NCI-H524 (cell line): ENCODE results near the gene RUBCN.
"Not testable (repeated sequence)": the region's sequence is repeated elsewhere in the genome, so short reads cannot be mapped to it uniquely, and the experiment has no call there.

Source experiments
- DNase-seq, 2 experiments: peaks; one replicate each; lab custom pipeline; 2025; lab: John Stamatoyannopoulos, UW

Gene RUBCN

DNA sequence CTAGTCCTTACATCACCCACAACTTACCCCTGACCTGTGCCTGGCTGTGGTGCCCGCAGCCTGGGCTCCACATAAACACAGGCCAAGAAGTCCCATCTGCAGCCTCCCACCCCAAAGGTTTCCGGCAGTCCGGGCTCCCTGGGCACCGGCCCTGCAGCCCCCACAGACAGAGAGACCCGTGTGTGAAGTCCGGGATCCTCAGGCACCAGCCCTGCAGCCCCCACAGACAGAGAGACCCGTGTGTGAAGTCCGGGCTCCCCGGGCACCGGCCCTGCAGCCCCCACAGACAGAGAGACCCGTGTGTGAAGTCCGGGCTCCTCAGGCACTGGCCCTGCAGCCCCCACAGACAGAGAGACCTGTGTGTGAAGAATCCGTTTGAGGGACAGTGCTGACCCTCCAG lies 78.0 kb downstream of the RUBCN start:
- DNase-seq = not testable (repeated sequence)

DNA sequence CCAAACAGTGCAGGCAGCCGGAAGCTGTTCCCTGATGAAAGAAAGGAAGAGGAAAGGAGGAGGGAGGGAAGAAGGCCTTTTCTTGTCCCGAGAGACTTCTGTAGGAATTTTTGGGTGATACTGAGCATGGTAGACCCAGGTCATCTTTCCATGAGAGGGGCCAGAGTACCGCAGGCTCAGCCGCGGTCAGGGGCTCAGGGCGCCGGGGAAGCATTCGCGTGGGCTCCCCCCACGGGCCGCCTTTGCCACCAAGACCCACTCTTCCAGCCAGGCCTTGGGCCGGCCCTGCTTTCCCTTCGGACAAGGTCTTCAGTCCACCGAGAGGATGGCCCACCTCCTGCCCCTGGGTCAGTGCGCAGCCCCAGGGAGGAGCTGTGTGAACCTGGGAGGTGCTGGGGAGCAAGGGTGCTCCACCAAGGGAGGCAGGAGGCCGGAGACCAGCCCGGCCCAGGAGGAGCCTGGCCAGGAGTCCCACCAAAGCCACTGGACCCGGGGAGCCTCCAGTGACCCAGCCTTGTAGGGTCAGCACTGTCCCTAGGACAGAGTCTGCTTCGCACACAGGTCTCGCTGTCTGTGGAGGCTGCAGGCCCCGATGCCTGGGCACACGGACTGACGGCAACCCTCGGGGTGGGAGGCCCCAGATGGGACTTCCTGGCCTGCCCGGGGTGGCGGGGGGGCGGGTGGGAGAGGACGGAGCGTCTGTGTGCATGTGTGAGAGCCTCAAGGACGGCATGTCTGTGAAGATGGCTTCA lies 79.0 kb downstream of the RUBCN start:
- DNase-seq = not testable (repeated sequence)

DNA sequence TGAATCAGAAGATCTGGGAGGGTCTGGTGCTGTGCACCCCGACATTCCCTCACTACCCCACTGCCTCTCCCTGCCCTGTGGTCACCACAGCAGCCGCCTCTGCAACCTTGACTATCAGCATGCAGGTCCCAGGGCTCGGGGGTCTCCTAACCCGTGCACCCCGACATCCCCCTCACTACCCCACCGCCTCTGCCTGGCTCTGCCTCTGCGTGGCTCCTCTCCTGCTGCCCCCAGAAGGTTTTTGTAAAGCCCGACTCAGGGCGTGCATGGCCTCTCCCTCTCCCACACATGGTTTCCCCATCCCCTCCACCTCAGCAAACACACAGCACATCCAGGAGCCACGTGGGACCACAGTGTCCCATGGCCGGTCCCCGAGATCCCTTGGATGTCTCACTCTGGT lies 79.7 kb downstream of the RUBCN start:
- DNase-seq = not testable (repeated sequence)

DNA sequence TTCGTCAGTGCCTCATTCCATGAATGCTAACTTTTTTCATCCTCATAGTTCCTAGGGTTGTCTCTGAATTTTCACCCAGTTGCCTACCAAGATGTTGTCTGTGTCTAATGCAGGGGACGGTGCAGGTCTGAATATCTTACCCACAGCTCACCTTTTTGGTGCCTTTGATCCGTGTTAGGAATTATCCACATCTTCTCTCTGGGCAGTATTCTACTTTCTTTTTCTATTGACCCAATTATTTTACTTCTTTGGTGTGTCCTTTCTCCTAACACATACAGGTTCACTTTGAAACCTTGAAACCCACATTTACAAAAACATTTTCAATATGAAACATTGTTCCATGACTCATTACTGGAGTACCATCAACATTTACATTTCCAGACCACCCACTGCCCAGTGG lies 80.6 kb downstream of the RUBCN start:
- DNase-seq = not testable (repeated sequence)

DNA sequence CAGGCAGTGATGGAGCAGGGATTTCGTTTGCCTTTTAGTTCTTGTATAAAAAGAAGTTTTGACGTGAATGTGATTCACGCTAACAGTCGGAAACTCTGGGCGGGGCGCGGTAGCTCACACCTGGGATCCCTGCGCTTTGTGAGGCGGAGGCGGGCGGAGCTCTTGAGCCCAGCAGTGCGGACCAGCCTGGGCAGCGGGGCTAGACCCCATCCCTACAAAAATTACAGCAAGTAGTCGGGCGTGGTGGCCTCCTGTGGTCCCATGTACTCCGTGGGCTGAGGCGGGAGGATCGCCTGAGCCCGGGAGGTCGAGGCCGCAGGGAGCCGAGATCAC lies 81.7 kb downstream of the RUBCN start:
- DNase-seq = not testable (repeated sequence)

DNA sequence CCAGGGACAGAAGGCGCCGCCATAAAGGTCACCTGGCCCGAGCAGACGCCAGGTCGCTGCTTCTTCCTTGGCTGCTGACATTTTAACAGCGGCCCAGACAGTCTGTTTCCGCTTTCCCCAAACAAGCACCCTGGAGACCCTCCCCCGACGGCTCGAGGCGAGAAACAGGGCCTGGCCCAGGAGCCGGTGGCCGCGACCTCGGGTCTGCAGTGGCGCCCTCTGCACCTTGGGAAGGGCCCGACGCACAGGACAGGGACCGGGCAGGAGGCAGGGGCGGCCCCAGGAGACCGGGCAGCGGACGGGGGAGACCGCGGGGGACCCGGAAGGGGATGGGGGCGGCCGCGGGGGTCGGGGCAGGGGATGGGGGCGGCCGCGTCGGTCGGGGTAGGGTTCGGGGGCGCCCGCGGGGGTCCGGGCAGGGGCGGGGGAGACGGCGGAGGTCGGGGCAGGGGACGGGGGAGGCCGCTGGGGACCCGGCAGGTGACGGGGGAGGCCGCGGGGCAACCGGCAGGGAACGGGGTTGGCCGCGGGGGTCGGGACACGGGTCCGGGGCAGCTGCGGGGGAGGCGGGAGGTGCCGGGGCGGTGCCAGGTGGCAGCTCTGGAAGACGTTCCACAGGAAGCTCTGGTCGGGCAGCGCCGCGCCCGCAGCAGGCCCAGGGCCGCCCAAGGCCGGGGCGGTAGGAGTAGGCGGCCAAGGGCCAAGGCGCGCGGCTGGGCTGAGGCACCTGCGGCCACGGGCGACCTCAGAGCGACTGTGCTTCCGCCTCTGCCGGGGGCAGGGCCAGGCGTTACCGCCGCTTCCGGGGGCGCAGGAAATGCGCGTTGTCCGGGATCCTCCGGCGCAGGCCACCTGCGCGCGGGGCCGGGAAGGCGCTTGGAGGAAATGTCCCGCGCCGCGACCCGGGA lies 82.4 kb downstream of the RUBCN start:
- not testable (repeated sequence) for DNase-seq

DNA sequence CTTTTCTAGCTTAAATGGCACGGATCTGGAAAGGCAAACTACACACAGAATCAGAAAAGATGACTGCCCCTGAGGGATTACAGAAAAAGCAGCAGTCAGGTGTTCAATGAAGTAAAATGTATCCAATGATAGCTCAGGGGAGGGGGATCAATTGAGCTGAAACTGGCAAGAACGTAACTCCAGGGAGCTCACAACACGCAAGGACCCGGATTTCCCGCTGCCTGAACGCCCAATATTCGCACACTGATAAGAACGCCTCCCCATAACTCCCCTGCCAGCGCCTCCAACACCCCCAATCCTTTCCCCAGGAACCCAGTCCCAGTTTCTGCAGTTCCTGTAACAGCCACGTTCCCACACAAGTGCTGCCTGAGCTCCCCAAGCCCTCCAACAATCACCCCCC lies 83.8 kb downstream of the RUBCN start:
- not testable (repeated sequence) for DNase-seq

DNA sequence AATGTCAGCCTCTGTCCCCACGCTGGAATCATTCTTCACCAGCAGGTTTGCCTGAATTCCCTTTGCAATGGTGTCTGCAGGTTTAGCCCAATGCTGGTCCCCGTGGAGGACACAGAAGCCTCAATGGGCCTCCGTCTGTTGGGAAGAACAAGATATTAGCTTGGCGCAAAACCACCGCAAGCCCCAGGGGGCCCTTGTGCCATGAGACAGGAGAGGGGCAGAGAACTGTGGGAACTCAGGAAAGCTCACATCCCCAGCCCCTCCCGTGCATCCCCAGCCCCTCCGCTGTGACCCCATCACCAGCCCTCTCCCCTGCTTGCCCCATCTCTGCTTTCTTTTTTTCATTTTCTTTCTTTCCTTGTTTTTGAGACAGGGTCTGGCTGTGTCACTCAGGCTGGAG lies 89.1 kb downstream of the RUBCN start:
- DNase-seq = not testable (repeated sequence)

DNA sequence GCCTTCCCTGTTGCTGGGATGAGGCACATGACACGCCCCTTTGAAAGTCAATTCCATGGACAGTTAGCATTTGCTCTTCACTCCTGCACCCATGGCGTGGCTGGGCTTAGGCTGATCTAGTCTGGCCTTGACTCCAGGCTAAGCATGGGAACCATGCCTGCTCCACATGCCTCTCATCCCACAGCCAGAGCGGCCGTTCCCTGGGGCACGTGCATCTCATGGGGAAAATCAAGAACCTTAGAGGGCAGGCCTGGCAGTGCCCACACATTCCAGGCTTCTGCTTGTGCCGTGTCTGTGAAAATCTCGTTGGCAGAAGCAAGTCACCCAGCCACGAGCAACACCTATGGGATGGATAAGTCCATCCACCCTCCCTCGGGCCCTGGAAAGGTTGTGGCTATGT lies 89.5 kb downstream of the RUBCN start:
- DNase-seq = not testable (repeated sequence)

DNA sequence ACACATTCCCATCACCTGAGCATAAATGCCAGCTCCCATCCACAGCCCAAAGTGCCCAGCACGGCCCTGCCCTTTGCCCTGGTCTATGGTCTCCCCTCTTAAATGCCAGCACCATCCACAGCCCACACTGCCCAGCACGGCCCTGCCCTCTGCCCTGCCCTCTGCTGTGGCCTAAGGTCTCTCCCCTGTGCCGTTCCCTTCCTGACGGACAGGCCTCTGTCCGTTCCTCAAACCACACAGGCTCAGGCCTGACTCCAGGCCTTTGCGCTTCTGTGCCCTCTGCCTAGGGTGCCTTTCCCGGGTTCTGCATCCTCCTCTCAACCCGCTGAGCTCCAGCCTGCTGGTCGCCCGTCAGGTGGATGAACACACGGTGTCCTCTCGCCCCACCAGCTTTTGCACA lies 90.4 kb downstream of the RUBCN start:
- DNase-seq = not testable (repeated sequence)

DNA sequence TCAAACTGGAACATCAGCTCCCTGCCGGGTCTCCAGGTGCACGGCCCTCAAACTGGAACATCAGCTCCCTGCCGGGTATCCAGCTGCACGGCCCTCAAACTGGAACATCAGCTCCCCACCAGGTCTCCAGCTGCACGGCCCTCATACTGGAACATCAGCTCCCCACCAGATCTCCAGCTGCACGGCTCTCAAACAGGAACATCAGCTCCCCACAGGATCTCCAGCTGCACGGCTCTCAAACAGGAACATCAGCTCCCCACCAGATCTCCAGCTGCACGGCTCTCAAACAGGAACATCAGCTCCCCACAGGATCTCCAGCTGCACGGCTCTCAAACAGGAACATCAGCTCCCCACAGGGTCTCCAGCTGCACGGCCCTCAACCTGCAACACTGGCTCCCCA lies 99.1 kb downstream of the RUBCN start:
- DNase-seq = not testable (repeated sequence)

DNA sequence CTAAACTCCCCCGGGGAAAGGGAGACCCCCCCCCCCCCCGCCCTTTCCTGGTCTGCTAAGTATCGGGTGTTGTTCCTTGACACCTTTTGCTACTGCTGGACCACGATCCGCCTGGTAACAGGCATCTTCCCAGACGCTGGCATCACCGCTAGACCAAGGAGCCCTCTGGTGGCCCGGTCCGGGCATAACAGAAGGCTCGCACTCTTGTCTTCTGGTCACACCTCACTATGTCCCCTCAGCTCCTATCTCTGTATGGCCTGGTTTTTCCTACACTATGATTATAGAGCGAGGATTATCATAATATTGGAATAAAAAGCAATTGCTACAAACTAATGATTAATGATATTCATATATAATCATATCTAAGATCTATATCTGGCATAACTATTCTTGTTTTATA lies 104.7 kb downstream of the RUBCN start:
- DNase-seq = not testable (repeated sequence)

DNA sequence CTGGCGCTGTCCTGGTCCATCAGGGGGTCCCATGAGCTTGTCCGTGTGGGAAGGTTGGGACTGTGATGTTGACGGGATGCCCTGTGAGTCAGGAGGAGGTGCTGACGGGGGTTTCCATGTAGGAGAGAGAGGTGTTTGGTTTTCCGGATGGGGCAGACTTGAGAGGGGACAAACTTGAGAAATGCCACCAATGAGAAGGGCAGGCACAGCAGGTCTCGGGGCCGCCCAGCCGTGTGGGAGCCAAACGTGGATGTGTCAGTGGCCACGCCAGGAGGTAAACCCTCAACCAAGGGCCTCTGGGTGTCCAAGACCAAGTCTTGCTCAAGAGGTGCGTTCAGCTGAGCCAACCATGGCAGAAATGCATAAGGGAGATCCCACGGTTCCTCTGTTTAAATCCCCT lies 105.9 kb downstream of the RUBCN start:
- DNase-seq = not testable (repeated sequence)

DNA sequence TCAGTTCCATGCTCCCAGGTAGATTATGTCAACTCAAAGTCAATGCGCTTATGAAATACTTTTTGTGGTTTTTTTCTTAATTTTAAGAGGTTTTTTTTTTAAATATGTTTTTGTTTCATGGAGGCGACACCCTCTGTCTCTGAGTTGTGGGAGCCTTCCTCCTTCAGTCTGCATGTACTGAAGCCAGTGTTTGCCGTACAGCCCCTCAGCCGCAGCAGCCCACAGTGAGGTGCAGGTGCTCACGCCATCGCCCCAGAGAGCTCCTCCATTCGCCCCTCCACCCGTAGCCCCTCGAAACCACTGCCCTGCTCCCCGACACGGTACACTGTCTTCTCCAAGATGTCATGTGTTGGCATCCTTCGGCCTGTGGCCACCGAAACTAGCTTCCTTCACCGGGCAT lies 107.4 kb downstream of the RUBCN start:
- DNase-seq = not testable (repeated sequence)

DNA sequence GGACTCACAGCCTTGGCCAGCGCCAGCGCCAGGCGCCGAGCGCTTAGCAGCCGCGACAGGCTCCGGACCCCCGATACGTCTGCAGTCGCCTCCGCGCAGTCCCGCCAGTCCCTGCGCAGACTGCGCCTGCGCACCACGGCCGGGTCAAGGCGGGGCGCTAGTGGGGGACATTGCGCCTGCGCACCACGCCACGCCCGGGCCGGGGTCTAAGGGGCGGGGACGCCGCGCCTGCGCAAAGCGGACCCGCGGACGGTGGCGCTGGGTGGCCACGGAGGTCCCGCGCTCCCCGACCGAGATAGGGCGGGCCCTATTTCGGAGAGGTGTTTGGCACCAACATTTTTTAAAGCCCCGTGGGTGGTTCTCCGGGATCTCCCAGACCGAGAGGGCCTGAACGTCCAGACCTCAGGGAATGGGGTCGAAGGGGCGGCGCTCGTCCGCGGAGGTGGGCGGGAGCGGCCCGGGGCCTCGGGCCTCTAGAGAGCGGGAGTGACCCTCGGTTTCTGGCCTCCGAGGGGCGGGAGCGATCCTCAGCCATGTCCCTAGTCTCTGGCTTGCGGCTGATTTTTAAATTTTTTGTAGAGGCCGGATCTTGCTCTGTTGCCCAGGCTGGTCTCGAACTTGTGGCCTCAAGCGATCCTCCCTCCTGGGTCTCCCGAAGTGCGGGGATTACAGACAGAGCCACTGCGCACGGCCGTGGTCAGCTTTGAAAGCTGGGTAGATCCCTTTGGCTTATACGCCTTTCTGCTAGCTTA lies 108.8 kb downstream of the RUBCN start:
- DNase-seq = not testable (repeated sequence)

DNA sequence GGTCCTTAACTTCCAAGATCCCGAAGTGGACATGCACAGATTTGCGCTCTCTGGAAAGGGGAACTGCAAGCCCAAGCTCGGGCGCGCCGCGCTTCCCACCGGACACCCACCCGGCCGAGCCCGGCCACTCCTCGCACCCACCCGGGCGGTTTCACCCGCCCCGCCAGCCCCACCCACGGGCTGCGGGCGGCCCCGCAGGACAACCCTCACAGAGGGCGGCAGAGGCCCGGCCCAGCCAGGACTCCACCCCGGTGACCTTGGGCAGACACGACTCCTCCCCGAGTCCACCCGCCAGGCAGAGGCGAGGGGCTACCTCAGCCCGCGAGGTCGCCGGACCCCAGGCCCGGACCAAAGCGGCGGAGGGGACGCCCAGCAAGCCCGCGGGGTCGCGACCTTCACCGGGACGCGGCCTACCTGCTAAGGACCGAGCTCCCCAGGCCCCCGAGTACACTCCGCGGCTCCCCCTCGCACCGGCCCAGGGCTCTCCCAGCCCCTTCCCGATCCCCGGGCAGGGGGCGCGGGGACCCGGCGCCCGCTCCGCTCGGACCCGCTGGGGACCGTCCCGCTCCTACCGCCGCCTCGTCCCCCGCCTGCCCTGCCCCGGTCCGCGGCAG lies 109.4 kb downstream of the RUBCN start:
- not testable (repeated sequence) for DNase-seq

DNA sequence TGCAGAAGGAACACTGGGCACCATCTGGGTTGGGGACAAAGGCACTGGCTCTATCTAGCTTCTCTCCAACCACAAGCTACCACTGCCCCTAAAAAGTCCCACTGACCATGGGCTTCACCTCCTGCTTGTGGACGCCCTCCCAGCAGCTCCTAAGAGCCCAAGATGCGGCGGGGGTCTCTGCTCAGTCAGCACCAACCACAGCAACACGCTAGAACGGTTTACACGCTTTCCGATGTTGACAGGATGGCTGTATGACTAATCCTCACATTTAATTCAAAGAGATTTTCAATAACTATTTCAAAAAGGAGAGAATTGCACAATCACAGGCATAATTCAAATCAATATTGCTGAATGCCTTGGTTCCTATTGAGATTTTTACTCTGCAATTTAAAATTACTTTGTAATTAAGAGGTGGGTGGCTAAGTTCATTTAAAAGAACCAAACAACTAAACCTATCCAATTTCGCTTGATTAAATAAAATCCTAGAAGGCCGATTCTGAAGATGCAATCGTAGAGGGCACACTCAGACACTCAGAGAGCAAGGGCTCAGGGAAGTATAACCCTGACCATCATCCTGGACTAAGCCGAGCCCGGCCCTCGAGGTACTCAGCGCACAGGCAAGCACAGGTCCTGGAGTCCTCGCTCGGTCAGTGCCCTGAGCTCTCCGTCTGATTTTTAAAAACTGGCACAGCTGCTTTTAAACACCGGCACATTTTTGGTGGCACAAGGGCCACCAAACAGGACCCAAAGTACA lies 110.1 kb downstream of the RUBCN start:
- DNase-seq = not testable (repeated sequence)

DNA sequence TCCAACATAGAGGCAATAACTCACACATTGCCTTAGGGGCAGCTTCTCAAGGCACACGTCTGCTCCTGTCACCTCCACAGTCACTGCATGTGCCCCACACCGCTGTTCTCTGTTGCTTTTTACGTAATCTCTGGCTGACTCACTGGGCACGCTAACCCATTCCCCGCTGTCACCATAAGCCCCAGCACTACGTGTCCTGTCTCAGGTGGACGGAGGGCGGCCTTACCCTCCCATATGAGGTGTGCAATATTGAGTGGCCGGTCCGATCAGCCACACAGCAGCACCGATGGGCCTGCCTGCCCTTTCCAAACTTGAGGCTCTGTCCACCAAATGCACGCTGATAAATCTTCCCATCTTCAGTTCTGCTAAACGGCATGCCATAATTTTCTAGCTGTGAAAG lies 115.2 kb downstream of the RUBCN start:
- DNase-seq = not testable (repeated sequence)
